ENCODE results near the gene HELZ2. TPM values are rescaled to one million over a fixed set of nuclear protein-coding genes. Genes with fewer than 3 reads are reported as not detected.

The HELZ2 gene
- total RNA-seq, 1 experiment from 2014 or later = 27.9 TPM

DNA sequence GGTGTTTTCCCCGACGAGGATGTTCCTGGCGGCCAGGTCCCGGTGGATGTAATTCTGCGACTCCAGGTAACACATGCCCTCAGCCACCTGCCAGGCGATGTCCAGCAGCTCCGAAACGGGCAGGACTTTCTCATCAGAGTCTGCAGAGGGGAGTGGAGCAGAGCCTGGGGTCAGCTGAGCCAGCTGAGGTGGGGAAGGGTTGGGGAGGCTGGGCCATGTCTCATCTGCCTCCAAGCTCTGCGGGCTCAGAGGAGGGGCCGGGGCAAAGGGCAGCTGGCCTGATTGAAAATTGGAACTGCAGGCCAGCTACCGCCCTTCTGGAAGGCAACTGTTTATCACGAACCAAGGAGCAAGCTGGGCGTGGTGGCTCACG, 43.3 kb downstream of the HELZ2 start:
- H2BK12ac ChIP-seq (ENCODE audit: insufficient read length, low read depth, low read length) = no peak overlapping the region
- H4K91ac ChIP-seq (ENCODE audit: insufficient read length, low read depth, low read length) = no peak overlapping the region
- no peaks in the 10 kb centered on the region for H3K79me2 ChIP-seq (ENCODE audit: insufficient read depth, low read length)
- no peaks in the 10 kb centered on the region for H3K79me1 ChIP-seq (ENCODE audit: insufficient read depth, low read depth, low read length, poor library complexity, severe bottlenecking)
- no peak overlapping the region for H3K4ac ChIP-seq (ENCODE audit: low read depth, low read length)
- H3K4me2 ChIP-seq (ENCODE audit: insufficient read depth, insufficient read length, low read length) = no peak overlapping the region
- H3K27me3 ChIP-seq (ENCODE audit: insufficient read depth, low read length) = no peaks in the 10 kb centered on the region
- H3K4me1 ChIP-seq (ENCODE audit: insufficient read depth, low read length) = no peaks in the 10 kb centered on the region
- H3K23ac ChIP-seq (ENCODE audit: insufficient read length, low read depth, low read length) = no peak overlapping the region
- Mint-ChIP-seq H3K27ac (no peak overlapping the region), H3K27me3 (ENCODE audit: low read depth) (peaks cover 3% of the 10 kb centered on the region), H3K4me3 (no peak overlapping the region), H3K4me1 (peaks cover 0 to 4% of the 10 kb centered on the region in 2 experiments; a peak in 2 of 4 replicates), H3K36me3 (ENCODE audit: insufficient read depth in 1 of 3, low read depth in 3 of 3) (no peaks in the 10 kb centered on the region), H3K9me3 (no peaks in the 10 kb centered on the region)
- H4K5ac ChIP-seq (ENCODE audit: insufficient read length, low read depth, low read length) = no peak overlapping the region
- H3K56ac ChIP-seq (ENCODE audit: insufficient read length, low read depth, low read length) = no peak overlapping the region
- H2BK15ac ChIP-seq (ENCODE audit: low read depth, low read length) = no peak overlapping the region
- H3K18ac ChIP-seq (ENCODE audit: insufficient read length, low read depth, low read length) = no peak overlapping the region
- peak; percentile 29 for DNase-seq
- H4K20me1 ChIP-seq (ENCODE audit: control insufficient read depth, insufficient read depth, insufficient read length) = peaks cover 5% of the 10 kb centered on the region
- H3K9ac ChIP-seq (ENCODE audit: extremely low read depth, insufficient read length, low read length) = no peak overlapping the region
- no peak overlapping the region for H2BK120ac ChIP-seq (ENCODE audit: low read depth, low read length, poor library complexity, severe bottlenecking)
- H3T11ph ChIP-seq (ENCODE audit: low read length) = no peak overlapping the region
- no peak overlapping the region for H2AFZ ChIP-seq (ENCODE audit: low read length)
- no peak overlapping the region for H2BK5ac ChIP-seq (ENCODE audit: insufficient read length, low read length)
- H3K27ac ChIP-seq (ENCODE audit: insufficient read length, low read depth, low read length) = no peak overlapping the region
- no peaks in the 10 kb centered on the region for H3K9me3 ChIP-seq (ENCODE audit: control insufficient read depth, low read depth, low read length)
- H3K14ac ChIP-seq (ENCODE audit: insufficient read depth, low read length) = no peak overlapping the region
- WGBS (ENCODE audit: extremely low coverage, insufficient read length, low lambda C conversion rate) = no CpG with 5 or more reads among the region's 14 CpGs
- TF ChIP-seq CTCF (conservative IDR thresholded peaks at IDR 0.05) = no peak
- no peak overlapping the region for H2BK20ac ChIP-seq (ENCODE audit: low read depth, low read length, poor library complexity, severe bottlenecking)
- no peaks in the 10 kb centered on the region for H3K23me2 ChIP-seq (ENCODE audit: insufficient read length, low read depth, low read length, poor library complexity, severe bottlenecking)
- no peak overlapping the region for H4K8ac ChIP-seq (replicated peaks; ENCODE audit: insufficient read length, low read depth, low read length)
- H2AK5ac ChIP-seq (ENCODE audit: insufficient read length, low read length) = no peak overlapping the region
